CD8-positive, alpha-beta memory T cell (primary cell): ENCODE measurements around the gene SMURF2. TPM values are rescaled to one million over a fixed set of nuclear protein-coding genes. Genes with fewer than 3 reads are reported as not detected.

ENCODE experiments used
- CTCF ChIA-PET: fragments of 350-600 bp; sonication (Branson Sonifier 250); formaldehyde crosslinking; loops from one replicate; lab custom pipeline; 2021; ENCODE audit warnings: antibody characterized with exemption; lab: Charles Lee
- POLR2A ChIA-PET: fragments of 350-600 bp; sonication (Branson Sonifier 250); formaldehyde crosslinking; loops from one replicate; lab custom pipeline; 2021; ENCODE audit warnings: antibody characterized with exemption; lab: Charles Lee
- DNase-seq, 5 donors: peaks; one replicate each; pipeline versions ENCODE4 v3.0.0 to v3.0.0-alpha.2; 2020 to 2022; ENCODE audit warnings: mixed read lengths in 1 of 5
- H3K27ac ChIP-seq: one replicate; pipeline ENCODE4 v1.7.0; 2013; ENCODE audit warnings: low read depth, mild to moderate bottlenecking, low read length, moderate library complexity
- H3K27me3 ChIP-seq: 2 replicates; pipeline ENCODE4 v1.7.0; 2013; ENCODE audit warnings: low read length, mild to moderate bottlenecking; ENCODE audit not compliant: insufficient read depth, poor library complexity, severe bottlenecking
- H3K36me3 ChIP-seq: 2 replicates; pipeline ENCODE4 v1.7.0; 2013; ENCODE audit warnings: mild to moderate bottlenecking, low read length, moderate library complexity; ENCODE audit not compliant: insufficient read depth
- H3K4me1 ChIP-seq: 2 replicates; pipeline ENCODE4 v1.7.0; 2013; ENCODE audit warnings: mild to moderate bottlenecking, low read length, moderate library complexity; ENCODE audit not compliant: insufficient read depth
- H3K4me3 ChIP-seq: 2 replicates; pipeline ENCODE4 v1.7.0; 2013; ENCODE audit warnings: mild to moderate bottlenecking, low read length
- H3K9me3 ChIP-seq: 2 replicates; pipeline ENCODE4 v1.7.0; 2013; ENCODE audit warnings: mild to moderate bottlenecking, low read length
- H3K27ac Mint-ChIP-seq, 8 donors: one replicate each; pipeline ENCODE4 v1.8.0; 2020 to 2021; ENCODE audit warnings: mixed read lengths in 8 of 8, mild to moderate bottlenecking in 6 of 8, inconsistent platforms in 3 of 8, moderate library complexity in 3 of 8
- H3K27me3 Mint-ChIP-seq, 2 donors: one replicate each; pipeline ENCODE4 v1.8.0; 2020 to 2021; ENCODE audit warnings: mixed read lengths in 2 of 2, mild to moderate bottlenecking in 1 of 2, moderate library complexity in 1 of 2
- H3K36me3 Mint-ChIP-seq, 3 donors: one replicate each; pipeline ENCODE4 v1.8.0; 2020 to 2021; ENCODE audit warnings: mixed read lengths in 3 of 3, inconsistent platforms in 1 of 3, mild to moderate bottlenecking in 1 of 3
- H3K4me1 Mint-ChIP-seq, 3 donors: one replicate each; pipeline ENCODE4 v1.8.0; 2020 to 2021; ENCODE audit warnings: mixed read lengths in 3 of 3, inconsistent platforms in 1 of 3, mild to moderate bottlenecking in 1 of 3
- H3K4me3 Mint-ChIP-seq, 7 donors: one replicate each; pipeline ENCODE4 v1.8.0; 2020 to 2021; ENCODE audit warnings: mixed read lengths in 7 of 7, mild to moderate bottlenecking in 6 of 7, moderate library complexity in 4 of 7, inconsistent platforms in 2 of 7
- H3K9me3 Mint-ChIP-seq, 5 donors: one replicate each; pipeline ENCODE4 v1.8.0; 2020 to 2022; ENCODE audit warnings: mixed read lengths in 5 of 5, mild to moderate bottlenecking in 3 of 5, moderate library complexity in 2 of 5, inconsistent platforms in 1 of 5
- polyA plus RNA-seq: library from polyadenylated mRNA; unstranded; fragments of 300-500 nt; fragmentation: Illumina TruSeq; gene quantifications from one replicate; pipeline ENCODE4 v1.2.3, GENCODE V29; 2021
- total RNA-seq, 2 experiments: library from RNA; stranded (reverse); gene quantifications; one replicate each; pipeline ENCODE4 v1.2.3, GENCODE V29; 2021

The SMURF2 gene
- total and polyA plus RNA-seq, 3 experiments from 2014 or later = 7.8 to 19.0 (median 18.9) TPM

GRCh38 chr17:64599187-64599676, 62.9 kb downstream of the SMURF2 start:
- H3K27me3 Mint-ChIP-seq = no peaks in the 10 kb centered on the region

GRCh38 chr17:64598672-64599071, 63.4 kb downstream of the SMURF2 start:
- peak overlapping the region; percentile 40 for H3K27ac ChIP-seq

More at GRCh38 chr17:64599187-64599676, 62.9 kb downstream of the SMURF2 start:
- Mint-ChIP-seq H3K9me3 (no peaks in the 10 kb centered on the region), H3K4me3 (peak overlapping the region in 6 of 7 donors; percentile 70 to 85 (median 76)), H3K27ac (peak overlapping the region; percentile 44 to 95 (median 88)), H3K36me3 (peaks cover 5 to 30% (median 7%) of the 10 kb centered on the region in 3 donors), H3K4me1 (peaks cover 31 to 50% (median 44%) of the 10 kb centered on the region in 3 donors)
- Histone ChIP-seq H3K27ac (peak overlapping the region; percentile 40), H3K4me3 (no peak overlapping the region), H3K9me3 (no peaks in the 10 kb centered on the region), H3K4me1 (peaks cover 15% of the 10 kb centered on the region), H3K36me3 (no peaks in the 10 kb centered on the region), H3K27me3 (no peaks in the 10 kb centered on the region)
- CTCF ChIA-PET = interaction anchor here (1.0 to 2.0 kb wide), 3 partner anchors 94 to 179 kb away, joined by 3 to 7 read pairs (median 5); no protein-coding TSS in a partner anchor
- POLR2A ChIA-PET = interaction anchor here (1.4 kb wide), 1 partner anchor 94 kb away, joined by 3 read pairs; no protein-coding TSS in a partner anchor
- peak; percentile 29 to 74 (median 43) for DNase-seq

GRCh38 chr17:64596988-64597387, 65.1 kb downstream of the SMURF2 start:
- H3K36me3 ChIP-seq = peaks cover 11% of the 10 kb centered on the region
- H3K4me3 ChIP-seq = no peak overlapping the region
- H3K9me3 ChIP-seq = no peaks in the 10 kb centered on the region
- ChIA-PET POLR2A (no interaction called here), CTCF (interaction anchor here (1.0 to 1.2 kb wide), 2 partner anchors 52 to 89 kb away, joined by 3 read pairs; no protein-coding TSS in a partner anchor)
- no peak overlapping the region for H3K4me3 Mint-ChIP-seq
- no peaks in the 10 kb centered on the region for H3K27me3 ChIP-seq
- no peaks in the 10 kb centered on the region for H3K9me3 Mint-ChIP-seq
- H3K27ac Mint-ChIP-seq = peak overlapping the region in 2 of 8 donors; percentile 20 to 46
- H3K27ac ChIP-seq = no peak overlapping the region
- H3K4me1 ChIP-seq = peaks cover 15% of the 10 kb centered on the region
- H3K27me3 Mint-ChIP-seq = no peaks in the 10 kb centered on the region
- H3K36me3 Mint-ChIP-seq = peaks cover 5 to 45% (median 11%) of the 10 kb centered on the region in 3 donors
- H3K4me1 Mint-ChIP-seq = peaks cover 26 to 44% (median 41%) of the 10 kb centered on the region in 3 donors
- no peak for DNase-seq

More at GRCh38 chr17:64598672-64599071, 63.4 kb downstream of the SMURF2 start:
- no peak for DNase-seq
- no peaks in the 10 kb centered on the region for H3K27me3 ChIP-seq
- H3K4me1 ChIP-seq = peaks cover 15% of the 10 kb centered on the region
- H3K4me3 ChIP-seq = no peak overlapping the region
- ChIA-PET CTCF (interaction anchor here (2.0 kb wide), 1 partner anchor 138 kb away, joined by 7 read pairs; no protein-coding TSS in a partner anchor), POLR2A (no interaction called here)
- peak overlapping the region in 1 of 7 donors; percentile 72 for H3K4me3 Mint-ChIP-seq
- H3K9me3 Mint-ChIP-seq = no peaks in the 10 kb centered on the region
- H3K27ac Mint-ChIP-seq = peak overlapping the region; percentile 44 to 95 (median 88)
- peaks cover 29 to 47% (median 41%) of the 10 kb centered on the region in 3 donors for H3K4me1 Mint-ChIP-seq
- H3K36me3 Mint-ChIP-seq = peaks cover 5 to 34% (median 7%) of the 10 kb centered on the region in 3 donors
- no peaks in the 10 kb centered on the region for H3K36me3 ChIP-seq
- no peaks in the 10 kb centered on the region for H3K27me3 Mint-ChIP-seq
- H3K9me3 ChIP-seq = no peaks in the 10 kb centered on the region

GRCh38 chr17:64596439-64596838, 65.7 kb downstream of the SMURF2 start:
- Mint-ChIP-seq H3K9me3 (no peaks in the 10 kb centered on the region), H3K36me3 (peaks cover 5 to 50% (median 12%) of the 10 kb centered on the region in 3 donors), H3K27me3 (no peaks in the 10 kb centered on the region), H3K4me1 (peaks cover 26 to 41% (median 39%) of the 10 kb centered on the region in 3 donors), H3K27ac (peak overlapping the region in 2 of 8 donors; percentile 20 to 46), H3K4me3 (no peak overlapping the region)
- POLR2A ChIA-PET = no interaction called here
- Histone ChIP-seq H3K27ac (no peak overlapping the region), H3K4me1 (peaks cover 15% of the 10 kb centered on the region), H3K4me3 (no peak overlapping the region), H3K36me3 (peaks cover 17% of the 10 kb centered on the region), H3K9me3 (no peaks in the 10 kb centered on the region), H3K27me3 (no peaks in the 10 kb centered on the region)
- CTCF ChIA-PET = interaction anchor here (1.0 to 1.2 kb wide), 2 partner anchors 53 to 89 kb away, joined by 3 read pairs; no protein-coding TSS in a partner anchor
- DNase-seq = no peak

- no peak overlapping the region for H3K27ac ChIP-seq
- CTCF ChIA-PET = no interaction called here
- H3K36me3 ChIP-seq = peaks cover 24% of the 10 kb centered on the region
- H3K4me1 ChIP-seq = no peaks in the 10 kb centered on the region
- Mint-ChIP-seq H3K27ac (no peak overlapping the region), H3K36me3 (peaks cover 4 to 72% (median 15%) of the 10 kb centered on the region in 3 donors), H3K4me3 (no peak overlapping the region), H3K27me3 (no peaks in the 10 kb centered on the region), H3K4me1 (peaks cover 7 to 12% (median 9%) of the 10 kb centered on the region in 3 donors), H3K9me3 (no peaks in the 10 kb centered on the region)
- POLR2A ChIA-PET = no interaction called here
- no peaks in the 10 kb centered on the region for H3K27me3 ChIP-seq
- H3K4me3 ChIP-seq = no peak overlapping the region
- H3K9me3 ChIP-seq = no peaks in the 10 kb centered on the region
- no peak for DNase-seq
Observed at GRCh38 chr17:64591944-64592343, 70.2 kb downstream of the SMURF2 start.

- POLR2A ChIA-PET = no interaction called here
- Histone ChIP-seq H3K4me3 (no peak overlapping the region), H3K27me3 (no peaks in the 10 kb centered on the region), H3K4me1 (no peaks in the 10 kb centered on the region), H3K36me3 (peaks cover 23% of the 10 kb centered on the region), H3K9me3 (no peaks in the 10 kb centered on the region), H3K27ac (no peak overlapping the region)
- H3K4me3 Mint-ChIP-seq = no peak overlapping the region
- H3K9me3 Mint-ChIP-seq = no peaks in the 10 kb centered on the region
- H3K27me3 Mint-ChIP-seq = no peaks in the 10 kb centered on the region
- H3K27ac Mint-ChIP-seq = no peak overlapping the region
- peaks cover 4 to 54% (median 15%) of the 10 kb centered on the region in 3 donors for H3K36me3 Mint-ChIP-seq
- no peak for DNase-seq
- H3K4me1 Mint-ChIP-seq = peaks cover 8 to 12% (median 11%) of the 10 kb centered on the region in 3 donors
- CTCF ChIA-PET = no interaction called here
Observed at GRCh38 chr17:64585146-64585545, 77.0 kb downstream of the SMURF2 start.

- no peaks in the 10 kb centered on the region for H3K9me3 Mint-ChIP-seq
- no peak overlapping the region for H3K4me3 ChIP-seq
- no peak overlapping the region for H3K27ac ChIP-seq
- no peak for DNase-seq
- ChIA-PET POLR2A (no interaction called here), CTCF (no interaction called here)
- H3K9me3 ChIP-seq = no peaks in the 10 kb centered on the region
- no peaks in the 10 kb centered on the region for H3K27me3 ChIP-seq
- H3K4me3 Mint-ChIP-seq = no peak overlapping the region
- peaks cover 4 to 58% (median 20%) of the 10 kb centered on the region in 3 donors for H3K36me3 Mint-ChIP-seq
- peaks cover 7 to 12% (median 11%) of the 10 kb centered on the region in 3 donors for H3K4me1 Mint-ChIP-seq
- H3K4me1 ChIP-seq = no peaks in the 10 kb centered on the region
- H3K36me3 ChIP-seq = peaks cover 32% of the 10 kb centered on the region
- H3K27me3 Mint-ChIP-seq = no peaks in the 10 kb centered on the region
- peak overlapping the region in 1 of 8 donors; percentile 69 for H3K27ac Mint-ChIP-seq
Observed at GRCh38 chr17:64583038-64583437, 79.1 kb downstream of the SMURF2 start.
